Nephron (organoid): ENCODE measurements around the gene SSU72.

ENCODE experiments used
- H3K27ac Mint-ChIP-seq, 3 experiments: 2 replicates each; pipeline ENCODE4 v1.8.0; 2020; ENCODE audit warnings: mixed read lengths in 3 of 3, mild to moderate bottlenecking in 2 of 3, moderate library complexity in 1 of 3
- H3K27me3 Mint-ChIP-seq: 2 replicates; pipeline ENCODE4 v1.8.0; 2021; ENCODE audit warnings: low read depth, mild to moderate bottlenecking, moderate library complexity, mixed read lengths
- H3K36me3 Mint-ChIP-seq: 2 replicates; pipeline ENCODE4 v1.8.0; 2020; ENCODE audit warnings: low read depth, mixed read lengths
- H3K4me1 Mint-ChIP-seq: 2 replicates; pipeline ENCODE4 v1.8.0; 2020; ENCODE audit warnings: mixed read lengths
- H3K4me3 Mint-ChIP-seq, 3 experiments: 2 replicates each; pipeline ENCODE4 v1.8.0; 2020; ENCODE audit warnings: mild to moderate bottlenecking in 3 of 3, mixed read lengths in 3 of 3, moderate library complexity in 2 of 3
- H3K9me3 Mint-ChIP-seq: 2 replicates; pipeline ENCODE4 v1.8.0; 2020; ENCODE audit warnings: mixed read lengths
- TF ChIP-seq, protein P1 (sequence below), 3 experiments: fragments of 200-600 bp; sonication (generic); IDR thresholded peaks; one replicate each; pipeline ENCODE4 v1.5.0; 2021; ENCODE audit warnings: antibody characterized with exemption in 3 of 3; ENCODE audit not compliant: unreplicated experiment in 3 of 3

Gene SSU72

DNA sequence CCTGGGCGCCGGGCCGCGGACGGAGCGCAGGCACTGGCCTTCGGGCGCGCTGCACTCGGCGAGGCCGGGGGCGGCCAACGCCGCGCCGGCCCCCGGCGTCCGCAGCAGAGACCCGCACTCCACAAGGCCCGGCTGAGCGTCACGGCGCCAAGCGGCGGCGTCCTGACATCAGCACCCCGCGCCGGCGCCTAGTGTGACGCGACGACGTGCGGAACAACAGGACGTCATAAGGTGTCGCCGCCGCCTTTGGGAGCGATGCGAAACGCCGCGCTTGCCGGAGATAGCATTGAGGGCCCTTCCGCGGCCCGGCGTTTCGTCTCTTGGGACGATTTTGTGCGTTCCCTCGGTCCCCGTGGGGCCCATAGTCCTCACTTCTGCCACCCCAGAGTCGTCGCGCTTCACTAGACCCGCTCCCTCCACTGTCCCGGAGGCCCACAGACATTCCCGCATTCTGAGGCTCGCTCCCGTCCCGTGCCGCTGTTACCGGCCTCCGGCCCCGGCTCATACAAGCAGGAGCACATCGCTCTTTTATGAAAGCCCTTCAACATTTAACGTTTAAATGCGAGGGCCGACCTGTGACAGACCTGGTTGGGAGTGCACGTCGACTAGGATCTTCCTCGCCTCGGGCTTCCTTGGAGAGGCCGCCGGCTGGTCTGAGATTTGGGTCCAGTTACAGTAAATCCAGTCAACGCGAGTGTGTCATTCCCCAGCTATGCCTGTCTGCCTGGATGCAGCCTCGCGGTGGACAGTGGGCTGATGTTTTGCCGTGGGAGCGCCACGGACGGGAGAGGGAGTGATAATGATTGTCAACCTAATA, at the start of gene SSU72:
Gene SSU72 (minus strand): TSS at position 143 of the 817 bp plus-strand sequence. CDS start 306 bp downstream, outside the sequence.
- peaks cover 22% of the 10 kb centered on the region for H3K4me1 Mint-ChIP-seq

DNA sequence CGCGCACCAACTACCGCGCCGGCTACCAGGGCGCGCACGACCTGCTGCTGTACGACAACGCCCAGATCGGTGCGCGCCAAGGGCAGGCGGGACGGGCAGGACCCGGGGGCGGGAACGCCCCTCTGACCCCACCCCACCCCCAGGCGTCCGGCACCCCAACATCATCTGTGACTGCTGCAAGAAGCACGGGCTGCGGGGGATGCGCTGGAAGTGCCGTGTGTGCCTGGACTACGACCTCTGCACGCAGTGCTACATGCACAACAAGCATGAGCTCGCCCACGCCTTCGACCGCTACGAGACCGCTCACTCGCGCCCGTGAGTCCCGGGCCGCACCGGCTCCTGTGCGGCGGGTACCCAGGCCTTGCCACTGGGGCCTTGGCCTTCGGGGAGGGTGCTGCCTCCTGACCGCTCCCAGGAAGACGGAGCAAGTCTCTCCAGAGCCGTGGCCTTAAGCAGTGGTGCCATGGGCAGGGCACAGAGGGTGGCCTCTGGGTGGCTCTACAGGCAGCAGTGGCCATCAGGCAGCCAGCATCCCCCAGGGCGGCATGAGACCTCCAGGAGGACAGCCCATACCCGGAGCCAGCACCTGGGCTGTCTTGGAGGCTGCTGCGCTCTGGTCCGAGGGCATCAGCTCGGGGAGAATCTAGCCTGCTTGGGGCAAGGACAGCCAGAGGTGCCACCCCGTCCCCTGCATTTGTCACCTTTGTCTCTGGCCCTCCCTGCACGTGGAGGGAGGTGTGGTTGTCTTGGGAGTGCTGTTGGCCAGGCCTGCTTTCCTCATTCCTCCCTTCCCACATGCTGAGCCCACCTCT, 49.2 kb upstream of the SSU72 start:
- TF ChIP-seq, protein P1, sequence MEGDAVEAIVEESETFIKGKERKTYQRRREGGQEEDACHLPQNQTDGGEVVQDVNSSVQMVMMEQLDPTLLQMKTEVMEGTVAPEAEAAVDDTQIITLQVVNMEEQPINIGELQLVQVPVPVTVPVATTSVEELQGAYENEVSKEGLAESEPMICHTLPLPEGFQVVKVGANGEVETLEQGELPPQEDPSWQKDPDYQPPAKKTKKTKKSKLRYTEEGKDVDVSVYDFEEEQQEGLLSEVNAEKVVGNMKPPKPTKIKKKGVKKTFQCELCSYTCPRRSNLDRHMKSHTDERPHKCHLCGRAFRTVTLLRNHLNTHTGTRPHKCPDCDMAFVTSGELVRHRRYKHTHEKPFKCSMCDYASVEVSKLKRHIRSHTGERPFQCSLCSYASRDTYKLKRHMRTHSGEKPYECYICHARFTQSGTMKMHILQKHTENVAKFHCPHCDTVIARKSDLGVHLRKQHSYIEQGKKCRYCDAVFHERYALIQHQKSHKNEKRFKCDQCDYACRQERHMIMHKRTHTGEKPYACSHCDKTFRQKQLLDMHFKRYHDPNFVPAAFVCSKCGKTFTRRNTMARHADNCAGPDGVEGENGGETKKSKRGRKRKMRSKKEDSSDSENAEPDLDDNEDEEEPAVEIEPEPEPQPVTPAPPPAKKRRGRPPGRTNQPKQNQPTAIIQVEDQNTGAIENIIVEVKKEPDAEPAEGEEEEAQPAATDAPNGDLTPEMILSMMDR (IDR thresholded peaks at IDR 0.05; ENCODE audit: unreplicated experiment in 3 of 3), result no peak
- no peaks in the 10 kb centered on the region for H3K4me1 Mint-ChIP-seq
- no peak overlapping the region for H3K27ac Mint-ChIP-seq
- no peaks in the 10 kb centered on the region for H3K36me3 Mint-ChIP-seq
- H3K27me3 Mint-ChIP-seq, result no peaks in the 10 kb centered on the region
- no peaks in the 10 kb centered on the region for H3K9me3 Mint-ChIP-seq
- no peak overlapping the region for H3K4me3 Mint-ChIP-seq

More for the DNA sequence above, at the start of gene SSU72:
- Mint-ChIP-seq H3K27me3 (peaks cover 12% of the 10 kb centered on the region), H3K27ac (peak within 1 kb of the TSS; percentile 96 to 100 (median 99)), H3K36me3 (peaks cover 12% of the 10 kb centered on the region), H3K4me3 (peak within 1 kb of the TSS; percentile 98 to 99 (median 98)), H3K9me3 (no peaks in the 10 kb centered on the region)
- TF ChIP-seq, protein P1 (IDR thresholded peaks at IDR 0.05; ENCODE audit: unreplicated experiment in 3 of 3), result no peak

- no peaks in the 10 kb centered on the region for H3K9me3 Mint-ChIP-seq
- H3K4me3 Mint-ChIP-seq, result no peak overlapping the region
- no peaks in the 10 kb centered on the region for H3K4me1 Mint-ChIP-seq
- TF ChIP-seq, protein P1 (IDR thresholded peaks at IDR 0.05; ENCODE audit: unreplicated experiment in 3 of 3), result no peak
- H3K27ac Mint-ChIP-seq, result no peak overlapping the region
- no peaks in the 10 kb centered on the region for H3K36me3 Mint-ChIP-seq
- no peaks in the 10 kb centered on the region for H3K27me3 Mint-ChIP-seq
These were observed 48.5 kb upstream of the SSU72 start for GRCh38 chr1:1623181-1623630.

GRCh38 chr1:1622788-1623094, 48.1 kb upstream of the SSU72 start:
- Mint-ChIP-seq H3K4me3 (peak overlapping the region in 2 of 3 experiments; percentile 11 to 63), H3K27me3 (no peaks in the 10 kb centered on the region), H3K4me1 (no peaks in the 10 kb centered on the region), H3K9me3 (no peaks in the 10 kb centered on the region), H3K27ac (no peak overlapping the region), H3K36me3 (no peaks in the 10 kb centered on the region)
- TF ChIP-seq, protein P1 (IDR thresholded peaks at IDR 0.05; ENCODE audit: unreplicated experiment in 3 of 3), result no peak

- no peaks in the 10 kb centered on the region for H3K9me3 Mint-ChIP-seq
- H3K27me3 Mint-ChIP-seq, result no peaks in the 10 kb centered on the region
- H3K36me3 Mint-ChIP-seq, result no peaks in the 10 kb centered on the region
- H3K27ac Mint-ChIP-seq, result no peak overlapping the region
- peaks cover 5% of the 10 kb centered on the region for H3K4me1 Mint-ChIP-seq
- TF ChIP-seq, protein P1 (IDR thresholded peaks at IDR 0.05; ENCODE audit: unreplicated experiment in 3 of 3), result no peak
- peak overlapping the region in 1 of 3 experiments; percentile 39 for H3K4me3 Mint-ChIP-seq
These were observed 47.5 kb upstream of the SSU72 start for GRCh38 chr1:1622010-1622787.
